GM18502 (cell line): ENCODE measurements around the gene ASCL2.
"Not testable (repeated sequence)": the region's sequence is repeated elsewhere in the genome, so short reads cannot be mapped to it uniquely, and the experiment has no call there.

Experiments
- ATAC-seq: cut with Tn5 transposase; IDR thresholded peaks from one replicate; pipeline ENCODE4 v1.9.1; 2021; ENCODE audit warnings: mild to moderate bottlenecking; ENCODE audit not compliant: unreplicated experiment, poor library complexity

The ASCL2 gene

GRCh38 chr11:2298795-2299761, 28.7 kb upstream of the ASCL2 start:
- ATAC-seq = no peak

GRCh38 chr11:2298131-2298794, 27.9 kb upstream of the ASCL2 start:
- no peak for ATAC-seq

GRCh38 chr11:2297623-2298030, 27.2 kb upstream of the ASCL2 start:
- no peak for ATAC-seq

GRCh38 chr11:2296913-2297622, 26.7 kb upstream of the ASCL2 start:
- ATAC-seq = no peak

GRCh38 chr11:2295971-2296912, 25.9 kb upstream of the ASCL2 start:
- ATAC-seq = no peak

GRCh38 chr11:2294926-2295290, 24.5 kb upstream of the ASCL2 start:
- no peak for ATAC-seq

GRCh38 chr11:2293984-2294925, 23.9 kb upstream of the ASCL2 start:
- no peak for ATAC-seq

GRCh38 chr11:2293531-2293971, 23.2 kb upstream of the ASCL2 start:
- no peak for ATAC-seq

GRCh38 chr11:2290351-2290841, 20.0 kb upstream of the ASCL2 start:
- ATAC-seq = no peak

- ATAC-seq = no peak
Measured at GRCh38 chr11:2289859-2290258, 19.5 kb upstream of the ASCL2 start.

- no peak for ATAC-seq
Measured at GRCh38 chr11:2289350-2289749, 19.0 kb upstream of the ASCL2 start.

- no peak for ATAC-seq
Measured at GRCh38 chr11:2287091-2287490, 16.7 kb upstream of the ASCL2 start.

- not testable (repeated sequence) for ATAC-seq
Measured at GRCh38 chr11:2286350-2286749, 16.0 kb upstream of the ASCL2 start.

- no peak for ATAC-seq
Measured at GRCh38 chr11:2280208-2280607, 9.8 kb upstream of the ASCL2 start.

- ATAC-seq = no peak
Measured at GRCh38 chr11:2277933-2278523, 7.6 kb upstream of the ASCL2 start.

GRCh38 chr11:2277008-2277346, 6.6 kb upstream of the ASCL2 start:
- no peak for ATAC-seq

- no peak for ATAC-seq
Measured at GRCh38 chr11:2276280-2277007, 6.1 kb upstream of the ASCL2 start.
